Right lobe of liver (tissue), 4 donors: Measurements from ENCODE around the gene MSL2.
"Not testable (repeated sequence)": the region's sequence is repeated elsewhere in the genome, so short reads cannot be mapped to it uniquely, and the experiment has no call there.

Experiments
- POLR2A ChIP-seq: fragments of 450-650 bp; IDR thresholded peaks from one replicate; pipeline ENCODE4 v1.6.1; 2017; ENCODE audit warnings: antibody characterized with exemption, mild to moderate bottlenecking
- TF ChIP-seq, protein P1 (sequence below), 4 donors: fragments of 200-600 bp in 3 of 4; fragments of 450-650 bp in 1 of 4; IDR thresholded peaks; one replicate each; pipeline versions ENCODE4 v1.5.1 to v1.8.0; 2016 to 2022; ENCODE audit warnings: antibody characterized with exemption in 4 of 4, mild to moderate bottlenecking in 2 of 4
- donor health status: DM: no; HTN: no; CAD: no.
- donor health status: DM: no; HTN: no; CAD: no.
- donor health status: DM: no; HTN: yes; CAD: no.

DNA sequence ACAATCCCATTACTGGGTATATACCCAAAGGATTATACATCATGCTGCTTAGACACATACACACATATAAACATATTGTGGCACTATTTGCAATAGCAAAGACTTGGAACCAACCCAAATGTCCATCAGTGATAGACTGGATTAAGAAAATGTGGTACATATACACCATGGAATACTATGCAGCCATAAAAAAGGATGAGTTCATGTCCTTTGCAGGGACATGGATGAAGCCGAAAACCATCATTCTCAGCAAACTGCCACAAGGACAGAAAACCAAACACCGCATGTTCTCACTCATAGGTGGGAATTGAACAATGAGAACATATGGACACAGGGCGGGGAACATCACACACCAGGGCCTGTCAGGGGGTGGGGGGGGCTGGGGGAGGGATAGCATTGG is 64.5 kb downstream of the MSL2 start:
- TF ChIP-seq, protein P1, sequence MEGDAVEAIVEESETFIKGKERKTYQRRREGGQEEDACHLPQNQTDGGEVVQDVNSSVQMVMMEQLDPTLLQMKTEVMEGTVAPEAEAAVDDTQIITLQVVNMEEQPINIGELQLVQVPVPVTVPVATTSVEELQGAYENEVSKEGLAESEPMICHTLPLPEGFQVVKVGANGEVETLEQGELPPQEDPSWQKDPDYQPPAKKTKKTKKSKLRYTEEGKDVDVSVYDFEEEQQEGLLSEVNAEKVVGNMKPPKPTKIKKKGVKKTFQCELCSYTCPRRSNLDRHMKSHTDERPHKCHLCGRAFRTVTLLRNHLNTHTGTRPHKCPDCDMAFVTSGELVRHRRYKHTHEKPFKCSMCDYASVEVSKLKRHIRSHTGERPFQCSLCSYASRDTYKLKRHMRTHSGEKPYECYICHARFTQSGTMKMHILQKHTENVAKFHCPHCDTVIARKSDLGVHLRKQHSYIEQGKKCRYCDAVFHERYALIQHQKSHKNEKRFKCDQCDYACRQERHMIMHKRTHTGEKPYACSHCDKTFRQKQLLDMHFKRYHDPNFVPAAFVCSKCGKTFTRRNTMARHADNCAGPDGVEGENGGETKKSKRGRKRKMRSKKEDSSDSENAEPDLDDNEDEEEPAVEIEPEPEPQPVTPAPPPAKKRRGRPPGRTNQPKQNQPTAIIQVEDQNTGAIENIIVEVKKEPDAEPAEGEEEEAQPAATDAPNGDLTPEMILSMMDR (IDR thresholded peaks at IDR 0.05) = not testable (repeated sequence)
- TF ChIP-seq POLR2A = not testable (repeated sequence)
